Measurements from ENCODE around the gene IL36A. TPM values are rescaled to one million over a fixed set of nuclear protein-coding genes. Genes with fewer than 3 reads are reported as not detected.

Gene IL36A, protein sequence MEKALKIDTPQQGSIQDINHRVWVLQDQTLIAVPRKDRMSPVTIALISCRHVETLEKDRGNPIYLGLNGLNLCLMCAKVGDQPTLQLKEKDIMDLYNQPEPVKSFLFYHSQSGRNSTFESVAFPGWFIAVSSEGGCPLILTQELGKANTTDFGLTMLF
- total RNA-seq (2022; extraction: Qiagen RNA extraction; ENCODE audit: low read depth), result not detected in 5 replicates

DNA sequence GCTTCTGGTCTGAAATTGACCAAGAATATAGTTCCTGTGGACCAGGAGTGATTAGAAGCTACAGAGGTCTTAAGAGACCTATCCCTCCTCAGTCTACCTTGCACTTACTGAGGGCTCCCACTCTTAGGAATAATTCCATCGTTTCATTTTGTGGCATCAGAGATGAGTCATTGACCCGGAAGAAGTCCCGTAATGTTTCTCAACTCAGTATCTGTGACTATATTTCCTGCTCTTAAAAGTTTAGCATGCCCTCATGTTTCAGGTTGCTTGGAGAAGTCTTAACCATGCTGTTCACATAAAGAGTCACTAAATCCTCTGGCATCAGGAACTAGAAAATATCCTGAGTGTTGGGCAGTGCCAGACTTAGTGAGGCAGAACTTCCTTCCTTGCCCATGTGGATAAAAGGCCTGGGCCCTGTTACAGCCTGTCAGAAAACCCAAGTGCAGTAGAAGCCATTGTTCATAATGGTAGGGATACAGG, at the start of gene IL36A:
TSS of gene IL36A (plus strand) at position 430 of the 480 bp plus-strand sequence. CDS start 413 bp downstream, outside the sequence.

DNA sequence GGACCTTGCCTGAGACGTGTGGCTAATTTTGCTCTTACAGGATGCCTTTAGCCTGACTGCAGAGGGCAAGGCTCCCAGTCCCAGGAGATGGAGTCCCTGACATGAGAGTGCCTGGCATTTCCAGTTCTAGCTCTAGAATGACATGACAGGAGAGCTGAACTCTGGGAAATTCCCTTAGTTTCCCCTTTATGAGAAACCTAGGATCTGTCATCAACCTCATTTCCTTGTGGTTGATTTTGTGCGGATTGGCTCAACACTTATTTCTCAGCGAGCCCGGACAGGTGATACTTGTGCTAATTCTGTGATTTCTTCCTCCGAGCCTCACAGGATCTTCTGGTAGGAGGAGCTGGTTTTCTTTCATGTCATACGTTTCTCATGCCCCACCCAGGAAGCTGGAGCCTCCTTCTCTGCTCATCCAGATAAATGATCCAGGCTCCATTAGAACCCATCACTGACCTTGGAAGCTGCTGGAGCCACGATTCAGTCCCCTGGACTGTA, 27.7 kb upstream of the IL36A start, which contains the start of gene IL36G:
TSS of gene IL36G (plus strand) at position 448 of the 498 bp plus-strand sequence. CDS start 633 bp downstream, outside the sequence.

DNA sequence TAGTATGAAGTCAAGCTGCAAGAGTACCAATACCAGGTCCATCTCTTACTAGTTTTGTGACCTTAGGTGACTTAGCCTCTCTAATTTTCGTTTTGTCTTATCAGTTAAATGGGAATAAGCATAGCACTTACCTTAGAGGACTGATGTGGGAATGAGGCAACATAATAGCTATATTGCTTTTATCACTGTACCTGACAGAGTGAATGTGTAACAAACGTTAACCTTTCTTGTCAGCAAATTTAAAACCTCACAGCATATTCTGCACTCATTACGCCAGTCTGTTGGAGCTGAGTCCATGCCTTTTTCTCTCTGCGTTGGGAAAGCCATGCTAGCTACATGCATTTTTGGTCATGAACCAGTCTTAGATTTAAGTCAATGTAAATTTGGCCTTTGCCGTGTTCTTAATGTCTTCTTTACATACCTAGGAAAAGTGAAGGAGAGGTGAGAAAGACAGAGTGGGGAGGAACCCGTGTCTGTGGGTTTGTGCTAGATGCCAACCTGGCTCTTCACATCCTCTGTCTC, 47.2 kb downstream of the IL36A start, which contains the start of gene IL36B:
TSS of gene IL36B (minus strand) at position 472 of the 522 bp plus-strand sequence.

Other genes with a start within 250 kb of the IL36A start
- gene CKAP2L, start 240.8 kb upstream of the IL36A start, total RNA-seq (2022; extraction: Qiagen RNA extraction; ENCODE audit: low read depth), result 8.6 to 19.4 TPM (median 14.2 TPM) in 5 replicates
- 0.10 to 0.23 TPM (median 0.12 TPM) in 5 replicates for gene IL1A, start 221.0 kb upstream of the IL36A start, total RNA-seq (2022; extraction: Qiagen RNA extraction; ENCODE audit: low read depth)
- 0.34 to 0.58 TPM (median 0.41 TPM) in 4 of 5 replicates, not detected in the other for gene IL1B, start 168.7 kb upstream of the IL36A start, total RNA-seq (2022; extraction: Qiagen RNA extraction; ENCODE audit: low read depth)
- gene IL37, start 94.3 kb upstream of the IL36A start, total RNA-seq (2022; extraction: Qiagen RNA extraction; ENCODE audit: low read depth), result not detected in 5 replicates
- not detected in 5 replicates for gene IL36G, start 27.5 kb upstream of the IL36A start, total RNA-seq (2022; extraction: Qiagen RNA extraction; ENCODE audit: low read depth)
- not detected in 5 replicates for gene IL36B, start 47.4 kb downstream of the IL36A start, total RNA-seq (2022; extraction: Qiagen RNA extraction; ENCODE audit: low read depth)
- gene IL36RN, start 53.7 kb downstream of the IL36A start, total RNA-seq (2022; extraction: Qiagen RNA extraction; ENCODE audit: low read depth), result 0.06 to 0.59 TPM (median 0.08 TPM) in 4 of 5 replicates, not detected in the other
- gene IL1F10, start 62.5 kb downstream of the IL36A start, total RNA-seq (2022; extraction: Qiagen RNA extraction; ENCODE audit: low read depth), result not detected in 5 replicates
- 0.14 to 0.42 TPM (median 0.25 TPM) in 4 of 5 replicates, not detected in the other for gene IL1RN, start 122.1 kb downstream of the IL36A start, total RNA-seq (2022; extraction: Qiagen RNA extraction; ENCODE audit: low read depth)
- gene PSD4, start 168.5 kb downstream of the IL36A start, total RNA-seq (2022; extraction: Qiagen RNA extraction; ENCODE audit: low read depth), result 8.2 to 12.1 TPM (median 10.6 TPM) in 5 replicates

Data from A549 treated with RU486 at 1 μM for 4 hours (cell line).